ENCODE measurements around the gene SSC5D.

GRCh38 chr19:55516878-55517620, 28.8 kb downstream of the SSC5D start:
- TF ChIP-seq, protein P1, sequence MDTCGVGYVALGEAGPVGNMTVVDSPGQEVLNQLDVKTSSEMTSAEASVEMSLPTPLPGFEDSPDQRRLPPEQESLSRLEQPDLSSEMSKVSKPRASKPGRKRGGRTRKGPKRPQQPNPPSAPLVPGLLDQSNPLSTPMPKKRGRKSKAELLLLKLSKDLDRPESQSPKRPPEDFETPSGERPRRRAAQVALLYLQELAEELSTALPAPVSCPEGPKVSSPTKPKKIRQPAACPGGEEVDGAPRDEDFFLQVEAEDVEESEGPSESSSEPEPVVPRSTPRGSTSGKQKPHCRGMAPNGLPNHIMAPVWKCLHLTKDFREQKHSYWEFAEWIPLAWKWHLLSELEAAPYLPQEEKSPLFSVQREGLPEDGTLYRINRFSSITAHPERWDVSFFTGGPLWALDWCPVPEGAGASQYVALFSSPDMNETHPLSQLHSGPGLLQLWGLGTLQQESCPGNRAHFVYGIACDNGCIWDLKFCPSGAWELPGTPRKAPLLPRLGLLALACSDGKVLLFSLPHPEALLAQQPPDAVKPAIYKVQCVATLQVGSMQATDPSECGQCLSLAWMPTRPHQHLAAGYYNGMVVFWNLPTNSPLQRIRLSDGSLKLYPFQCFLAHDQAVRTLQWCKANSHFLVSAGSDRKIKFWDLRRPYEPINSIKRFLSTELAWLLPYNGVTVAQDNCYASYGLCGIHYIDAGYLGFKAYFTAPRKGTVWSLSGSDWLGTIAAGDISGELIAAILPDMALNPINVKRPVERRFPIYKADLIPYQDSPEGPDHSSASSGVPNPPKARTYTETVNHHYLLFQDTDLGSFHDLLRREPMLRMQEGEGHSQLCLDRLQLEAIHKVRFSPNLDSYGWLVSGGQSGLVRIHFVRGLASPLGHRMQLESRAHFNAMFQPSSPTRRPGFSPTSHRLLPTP (IDR thresholded peaks at IDR 0.05; ENCODE audit: borderline replicate concordance, extremely low read depth, insufficient read length) = no peak
- TF ChIP-seq ZNF143 (CRISPR knock-in tag; IDR thresholded peaks at IDR 0.05) = peak; percentile 45; the same call in 1 of the 2 replicates
- no peak for TF ChIP-seq ZNF23 (CRISPR knock-in tag; IDR thresholded peaks at IDR 0.05)
